Tibial nerve (tissue), 4 donors: Measurements from ENCODE around the gene IL1RL2. TPM values are rescaled to one million over a fixed set of nuclear protein-coding genes. Genes with fewer than 3 reads are reported as not detected.
A peak's percentile ranks its signal among the peaks of the same experiment; 100 is the strongest.

ENCODE experiments used
- DNase-seq, 2 donors: peaks; one replicate each; pipeline ENCODE4 v3.0.0-alpha.2; 2019; ENCODE audit warnings: low spot score in 2 of 2
- H3K27ac ChIP-seq, 4 donors: fragments of 200-600 bp; sonication (generic) in 3 of 4; one replicate each; pipeline ENCODE4 v1.5.1; 2017 to 2019; ENCODE audit warnings: mild to moderate bottlenecking in 1 of 4
- H3K27me3 ChIP-seq, 2 donors: fragments of 200-600 bp; sonication (generic) in 1 of 2; one replicate each; pipeline versions ENCODE4 v1.5.1 to v1.6.0; 2017 to 2019
- H3K36me3 ChIP-seq, 3 donors: fragments of 200-600 bp; sonication (generic); one replicate each; pipeline ENCODE4 v1.5.1; 2018 to 2019
- H3K4me1 ChIP-seq, 4 donors: fragments of 200-600 bp; sonication (generic) in 3 of 4; one replicate each; pipeline ENCODE4 v1.5.1; 2017 to 2019
- H3K4me3 ChIP-seq, 4 donors: fragments of 200-600 bp; sonication (generic) in 3 of 4; one replicate each; pipeline ENCODE4 v1.5.1; 2017 to 2019; ENCODE audit warnings: mild to moderate bottlenecking in 1 of 4, moderate library complexity in 1 of 4
- H3K9me3 ChIP-seq, 4 donors: fragments of 200-600 bp; sonication (generic) in 3 of 4; one replicate each; pipeline ENCODE4 v1.5.1; 2017 to 2019
- EP300 ChIP-seq, 2 donors: sonication (generic); formaldehyde crosslinking; IDR thresholded peaks; one replicate each; pipeline ENCODE4 v1.6.1; 2017; ENCODE audit warnings: antibody characterized with exemption in 2 of 2, mild to moderate bottlenecking in 1 of 2
- POLR2A ChIP-seq, 2 donors: fragments of 450-650 bp; IDR thresholded peaks; one replicate each; pipeline ENCODE4 v1.6.1; 2017; ENCODE audit warnings: antibody characterized with exemption in 2 of 2, mild to moderate bottlenecking in 2 of 2, moderate library complexity in 2 of 2
- WGBS, 2 donors: methylation state at CpG; one replicate each; pipeline ENCODE4 v1.1.5; 2018; 5-methylcytosine and 5-hydroxymethylcytosine counted together
- total RNA-seq, 4 donors: library from RNA; depleted of rRNA; stranded (reverse); fragments of >200 nt; gene quantifications; one replicate each; pipeline ENCODE4 v1.1.0, GENCODE V29; 2016
- TF ChIP-seq, protein P1 (sequence below), 5 experiments: fragments of 200-600 bp in 3 of 5; fragments of 450-650 bp in 2 of 5; sonication (generic) in 3 of 5; IDR thresholded peaks; one replicate each; pipeline ENCODE4 v1.5.1; 2016 to 2019; ENCODE audit warnings: antibody characterized with exemption in 5 of 5, mild to moderate bottlenecking in 3 of 5, moderate library complexity in 2 of 5

The IL1RL2 gene
- total RNA-seq, 4 donors from 2014 or later = 0.30 TPM; not detected in 3

DNA sequence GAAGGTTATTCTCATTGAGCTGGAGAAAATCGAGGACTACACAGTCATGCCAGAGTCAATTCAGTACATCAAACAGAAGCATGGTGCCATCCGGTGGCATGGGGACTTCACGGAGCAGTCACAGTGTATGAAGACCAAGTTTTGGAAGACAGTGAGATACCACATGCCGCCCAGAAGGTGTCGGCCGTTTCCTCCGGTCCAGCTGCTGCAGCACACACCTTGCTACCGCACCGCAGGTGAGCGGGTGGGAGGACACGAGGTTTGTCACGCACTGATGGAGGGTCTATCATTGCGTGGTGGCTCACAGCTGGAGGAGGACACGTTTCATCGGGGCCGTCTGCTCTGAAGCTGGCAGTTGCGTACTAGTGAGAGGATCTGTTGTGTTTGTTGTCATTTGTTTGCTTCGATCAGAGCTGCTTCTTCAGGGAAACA, 48.2 kb downstream of the IL1RL2 start:
- DNase-seq = no peak
- Histone ChIP-seq H3K4me1 (no peaks in the 10 kb centered on the region), H3K9me3 (no peaks in the 10 kb centered on the region), H3K27me3 (no peaks in the 10 kb centered on the region), H3K4me3 (no peak overlapping the region), H3K36me3 (no peaks in the 10 kb centered on the region), H3K27ac (no peak overlapping the region)
- 93 to 94% methylated on average over 18 of the region's 18 CpGs for WGBS, 2 donors
- TF ChIP-seq POLR2A (IDR thresholded peaks at IDR 0.05) (no peak), EP300 (IDR thresholded peaks at IDR 0.05) (no peak)
- TF ChIP-seq, protein P1, sequence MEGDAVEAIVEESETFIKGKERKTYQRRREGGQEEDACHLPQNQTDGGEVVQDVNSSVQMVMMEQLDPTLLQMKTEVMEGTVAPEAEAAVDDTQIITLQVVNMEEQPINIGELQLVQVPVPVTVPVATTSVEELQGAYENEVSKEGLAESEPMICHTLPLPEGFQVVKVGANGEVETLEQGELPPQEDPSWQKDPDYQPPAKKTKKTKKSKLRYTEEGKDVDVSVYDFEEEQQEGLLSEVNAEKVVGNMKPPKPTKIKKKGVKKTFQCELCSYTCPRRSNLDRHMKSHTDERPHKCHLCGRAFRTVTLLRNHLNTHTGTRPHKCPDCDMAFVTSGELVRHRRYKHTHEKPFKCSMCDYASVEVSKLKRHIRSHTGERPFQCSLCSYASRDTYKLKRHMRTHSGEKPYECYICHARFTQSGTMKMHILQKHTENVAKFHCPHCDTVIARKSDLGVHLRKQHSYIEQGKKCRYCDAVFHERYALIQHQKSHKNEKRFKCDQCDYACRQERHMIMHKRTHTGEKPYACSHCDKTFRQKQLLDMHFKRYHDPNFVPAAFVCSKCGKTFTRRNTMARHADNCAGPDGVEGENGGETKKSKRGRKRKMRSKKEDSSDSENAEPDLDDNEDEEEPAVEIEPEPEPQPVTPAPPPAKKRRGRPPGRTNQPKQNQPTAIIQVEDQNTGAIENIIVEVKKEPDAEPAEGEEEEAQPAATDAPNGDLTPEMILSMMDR (IDR thresholded peaks at IDR 0.05) = no peak

DNA sequence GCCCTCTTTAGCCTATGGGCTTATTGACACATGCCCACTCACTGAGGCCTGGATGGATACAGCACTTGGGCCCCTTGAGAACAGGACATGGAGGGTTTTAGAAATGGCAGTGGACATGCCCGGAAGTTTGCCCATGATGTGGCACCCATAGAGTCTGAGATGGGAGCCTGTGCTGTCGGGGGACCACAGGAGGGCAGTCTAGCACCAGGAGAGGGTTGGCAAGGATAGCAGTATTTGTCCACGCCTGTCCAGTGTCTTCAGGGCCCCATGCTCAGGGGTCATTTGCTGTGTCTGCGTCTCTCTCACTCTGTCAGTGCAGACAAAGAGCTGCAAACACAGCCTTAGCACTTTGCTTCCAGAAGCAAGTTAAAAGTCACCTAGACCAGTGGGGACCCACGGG, 48.7 kb downstream of the IL1RL2 start:
- Histone ChIP-seq H3K36me3 (no peaks in the 10 kb centered on the region), H3K4me3 (no peak overlapping the region), H3K9me3 (no peaks in the 10 kb centered on the region), H3K27ac (no peak overlapping the region), H3K4me1 (peaks cover 0 to 3% (median under 1%) of the 10 kb centered on the region in 4 donors), H3K27me3 (no peaks in the 10 kb centered on the region)
- TF ChIP-seq, protein P1 (IDR thresholded peaks at IDR 0.05) = peak in 1 of 5 experiments; percentile 15
- TF ChIP-seq EP300 (IDR thresholded peaks at IDR 0.05) (no peak), POLR2A (IDR thresholded peaks at IDR 0.05) (no peak)
- no peak for DNase-seq
- 88 to 92% methylated on average over 2 to 4 of the region's 5 CpGs for WGBS, 2 donors

DNA sequence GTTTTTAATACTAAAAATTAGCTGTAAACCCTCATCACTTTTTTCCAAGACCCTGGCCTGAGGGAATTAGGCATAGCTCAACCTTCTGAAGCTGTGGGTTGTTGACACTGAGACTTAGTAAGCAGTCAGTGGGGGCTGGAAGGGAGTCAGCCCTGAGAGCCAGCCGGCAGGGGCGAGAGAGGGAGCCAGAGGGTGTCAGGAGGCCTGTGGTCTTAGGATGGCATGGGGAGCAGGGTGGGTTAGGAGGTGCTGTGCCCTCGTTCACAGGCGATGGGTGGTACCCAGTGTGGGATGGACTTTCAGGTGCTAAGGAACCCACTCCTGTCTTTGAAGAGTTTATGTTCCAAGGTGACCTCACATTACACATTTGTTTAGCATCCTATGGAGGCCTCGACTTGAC, 49.3 kb downstream of the IL1RL2 start:
- DNase-seq = no peak
- H3K9me3 ChIP-seq = no peaks in the 10 kb centered on the region
- peaks cover 0 to 9% (median 2%) of the 10 kb centered on the region in 4 donors for H3K4me1 ChIP-seq
- no peaks in the 10 kb centered on the region for H3K27me3 ChIP-seq
- WGBS, 2 donors = 78 to 81% methylated on average over 5 of the region's 5 CpGs
- H3K27ac ChIP-seq = no peak overlapping the region
- no peaks in the 10 kb centered on the region for H3K36me3 ChIP-seq
- TF ChIP-seq POLR2A (IDR thresholded peaks at IDR 0.05) (no peak), EP300 (IDR thresholded peaks at IDR 0.05) (no peak)
- TF ChIP-seq, protein P1 (IDR thresholded peaks at IDR 0.05) = no peak
- no peak overlapping the region for H3K4me3 ChIP-seq

GRCh38 chr2:102237176-102237575, 50.4 kb downstream of the IL1RL2 start:
- WGBS, 2 donors = 83 to 93% methylated on average over 11 of the region's 11 CpGs
- Histone ChIP-seq H3K27ac (no peak overlapping the region), H3K4me3 (no peak overlapping the region), H3K36me3 (no peaks in the 10 kb centered on the region), H3K4me1 (peaks cover 0 to 9% (median 2%) of the 10 kb centered on the region in 4 donors), H3K27me3 (no peaks in the 10 kb centered on the region), H3K9me3 (no peaks in the 10 kb centered on the region)
- DNase-seq = no peak
- TF ChIP-seq POLR2A (IDR thresholded peaks at IDR 0.05) (no peak), EP300 (IDR thresholded peaks at IDR 0.05) (no peak)
- TF ChIP-seq, protein P1 (IDR thresholded peaks at IDR 0.05) = no peak

DNA sequence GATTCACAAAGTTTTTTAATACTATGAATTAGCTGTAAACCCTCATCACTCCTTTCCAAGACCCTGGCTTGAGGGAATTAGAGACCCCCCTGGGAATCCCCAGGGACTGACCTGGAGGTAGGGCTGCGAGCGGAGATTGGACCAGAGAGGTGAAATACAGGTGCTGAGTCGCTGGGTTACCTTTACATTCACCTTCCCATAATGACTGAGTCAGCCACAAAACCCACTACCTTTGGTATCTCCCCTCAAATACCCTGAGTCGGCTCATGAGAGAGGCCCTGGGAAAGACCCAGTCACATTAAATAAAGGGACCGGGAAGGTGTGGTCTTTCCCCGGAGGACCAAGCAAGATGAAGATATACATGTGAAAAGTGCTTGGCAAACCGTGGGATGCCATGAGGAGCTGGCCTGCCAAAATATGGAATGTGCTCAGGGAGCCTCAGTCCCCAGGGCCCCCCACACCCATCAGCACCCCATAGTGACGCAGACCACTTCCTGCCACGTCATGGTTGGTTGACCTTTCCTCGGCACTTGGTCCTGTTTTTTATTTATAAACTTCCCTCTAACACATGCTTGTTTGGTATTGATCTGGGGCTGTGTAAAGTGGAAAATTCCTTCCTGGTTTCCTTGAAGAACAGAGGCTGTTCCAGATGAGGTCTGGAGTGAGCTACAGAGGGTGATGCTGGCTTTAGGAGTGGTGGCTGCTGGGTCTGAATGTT, 51.4 kb downstream of the IL1RL2 start:
- Histone ChIP-seq H3K4me3 (no peak overlapping the region), H3K27ac (peak overlapping the region in 1 of 4 donors; percentile 80), H3K4me1 (peaks cover 0 to 9% (median 2%) of the 10 kb centered on the region in 4 donors), H3K27me3 (no peaks in the 10 kb centered on the region), H3K9me3 (no peaks in the 10 kb centered on the region), H3K36me3 (no peaks in the 10 kb centered on the region)
- TF ChIP-seq, protein P1 (IDR thresholded peaks at IDR 0.05) = no peak
- TF ChIP-seq EP300 (IDR thresholded peaks at IDR 0.05) (peak in 1 of 2 donors; percentile 43), POLR2A (IDR thresholded peaks at IDR 0.05) (no peak)
- no peak for DNase-seq
- 63 to 70% methylated on average over 10 of the region's 10 CpGs for WGBS, 2 donors
